Upper lobe of left lung (tissue), 4 donors: ENCODE measurements around the gene AKT1.

Experiments used
- CTCF ChIP-seq, 6 experiments: fragments of 450-650 bp in 4 of 6; fragments of 200-600 bp in 2 of 6; sonication (generic) in 2 of 6; IDR thresholded peaks; one replicate each; pipeline ENCODE4 v1.5.1; 2016 to 2019; ENCODE audit warnings: antibody characterized with exemption in 6 of 6
- POLR2A ChIP-seq, 4 donors: fragments of 450-650 bp; IDR thresholded peaks; one replicate each; pipeline ENCODE4 v1.5.1; 2016 to 2017; ENCODE audit warnings: antibody characterized with exemption in 4 of 4, mild to moderate bottlenecking in 2 of 4

- TF ChIP-seq CTCF (IDR thresholded peaks at IDR 0.05) (no peak), POLR2A (IDR thresholded peaks at IDR 0.05) (no peak)
Measured at GRCh38 chr14:104818714-104819161, 23.2 kb upstream of the AKT1 start.
